Keratinocyte (primary cell): ENCODE data around the gene FRAT2. TPM values are rescaled to one million over a fixed set of nuclear protein-coding genes. Genes with fewer than 3 reads are reported as not detected.

ENCODE experiments used
- polyA plus RNA-seq, 5 experiments: library from polyadenylated mRNA; depleted of rRNA in 3 of 5; stranded (reverse) in 3 of 5; stranded (forward) in 1 of 5; unstranded in 1 of 5; fragments of >200 nt; gene quantifications; 1 replicate in 1 of 5; 2 replicates in 3 of 5; 3 replicates in 1 of 5; pipeline versions ENCODE4 v1.2.1 to v1.2.3, GENCODE V29; 2011 to 2012; ENCODE audit warnings: missing spikeins in 2 of 5, low read depth in 1 of 5, low replicate concordance in 1 of 5
- small RNA-seq, 3 experiments: library from RNA; depleted of rRNA; stranded (forward); fragments of <200 nt; gene quantifications; one replicate each; pipeline ENCODE3, GENCODE V24; 2012; ENCODE audit warnings: low read depth in 3 of 3, low replicate concordance in 1 of 3; ENCODE audit not compliant: insufficient read length in 3 of 3

Gene FRAT2
- polyA plus RNA-seq, 1 donor (not counting 4 experiments of a cell fraction or from before 2014, with no cell fraction given): 5.5 TPM

Small RNA genes lying within 50 kb of the gene (small RNA-seq; reads per million reads assigned to genes)
- gene RF00017: 0 reads per million in 3 experiments

Other genes with a start within 250 kb of the FRAT2 start
- 0.01 TPM in 1 of 3 replicates, not detected in the others for gene SLIT1, start 148.8 kb downstream of the FRAT2 start, polyA plus RNA-seq
- 2.9 to 7.5 TPM (median 5.0 TPM) in 3 replicates for gene ARHGAP19, start 42.1 kb downstream of the FRAT2 start, polyA plus RNA-seq
- 0.34 to 0.79 TPM (median 0.50 TPM) in 3 replicates for gene FRAT1, start 15.5 kb downstream of the FRAT2 start, polyA plus RNA-seq
- 11.1 to 17.5 TPM (median 14.8 TPM) in 3 replicates for gene RRP12, start 66.6 kb upstream of the FRAT2 start, polyA plus RNA-seq
- gene PGAM1, start 91.5 kb upstream of the FRAT2 start, polyA plus RNA-seq: 602 to 706 TPM (median 624 TPM) in 3 replicates
- 40.9 to 45.7 TPM (median 42.9 TPM) in 3 replicates for gene EXOSC1, start 111.3 kb upstream of the FRAT2 start, polyA plus RNA-seq
- gene ZDHHC16, start 111.4 kb upstream of the FRAT2 start, polyA plus RNA-seq: 63.3 to 77.6 TPM (median 67.8 TPM) in 3 replicates
- gene MMS19, start 163.7 kb upstream of the FRAT2 start, polyA plus RNA-seq: 72.5 to 74.8 TPM (median 74.4 TPM) in 3 replicates
- 12.0 to 20.5 TPM (median 19.3 TPM) in 3 replicates for gene UBTD1, start 164.2 kb upstream of the FRAT2 start, polyA plus RNA-seq
- gene ANKRD2, start 238.1 kb upstream of the FRAT2 start, polyA plus RNA-seq: 0.18 to 0.67 TPM (median 0.38 TPM) in 3 replicates
- 0.49 to 1.0 TPM (median 0.89 TPM) in 3 replicates for gene HOGA1, start 249.7 kb upstream of the FRAT2 start, polyA plus RNA-seq